DMS153 treated with DMSO at 0.1 percent for 48 hours (cell line): ENCODE measurements around the gene CD200R1L.

Source experiments
- DNase-seq: peaks from one replicate; lab custom pipeline; 2025; ENCODE audit not compliant: unreplicated experiment; lab: John Stamatoyannopoulos, UW

Gene CD200R1L

GRCh38 chr3:112822064-112823055 is 24.3 kb downstream of the CD200R1L start:
- no peak for DNase-seq

- no peak for DNase-seq
Observed at GRCh38 chr3:112818289-112818688, 28.4 kb downstream of the CD200R1L start.

GRCh38 chr3:112817797-112818196 is 28.9 kb downstream of the CD200R1L start:
- no peak for DNase-seq

- no peak for DNase-seq
Observed at GRCh38 chr3:112817271-112817670, 29.4 kb downstream of the CD200R1L start.

- no peak for DNase-seq
Observed at GRCh38 chr3:112815981-112816380, 30.7 kb downstream of the CD200R1L start.

- peak; percentile 54 for DNase-seq
Observed at GRCh38 chr3:112814266-112814665, 32.4 kb downstream of the CD200R1L start.

GRCh38 chr3:112813723-112814171 is 32.9 kb downstream of the CD200R1L start:
- no peak for DNase-seq

GRCh38 chr3:112813016-112813415 is 33.6 kb downstream of the CD200R1L start:
- DNase-seq: no peak

- no peak for DNase-seq
Observed at GRCh38 chr3:112811917-112812660, 34.6 kb downstream of the CD200R1L start.

- no peak for DNase-seq
Observed at GRCh38 chr3:112811131-112811884, 35.4 kb downstream of the CD200R1L start.

- no peak for DNase-seq
Observed at GRCh38 chr3:112810561-112810960, 36.1 kb downstream of the CD200R1L start.

- no peak for DNase-seq
Observed at GRCh38 chr3:112808136-112808535, 38.5 kb downstream of the CD200R1L start.

GRCh38 chr3:112807685-112808084 is 39.0 kb downstream of the CD200R1L start:
- no peak for DNase-seq

- DNase-seq: no peak
Observed at GRCh38 chr3:112806903-112807302, 39.8 kb downstream of the CD200R1L start.

GRCh38 chr3:112805126-112805525 is 41.5 kb downstream of the CD200R1L start:
- no peak for DNase-seq

GRCh38 chr3:112804021-112804420 is 42.6 kb downstream of the CD200R1L start:
- no peak for DNase-seq

- no peak for DNase-seq
Observed at GRCh38 chr3:112803467-112803866, 43.2 kb downstream of the CD200R1L start.

- no peak for DNase-seq
Observed at GRCh38 chr3:112802338-112802737, 44.3 kb downstream of the CD200R1L start.

GRCh38 chr3:112799946-112800345 is 46.7 kb downstream of the CD200R1L start:
- DNase-seq: no peak

GRCh38 chr3:112794622-112795172 is 52.0 kb downstream of the CD200R1L start:
- DNase-seq: no peak
